HepG2 (cell line): ENCODE data around the gene PLPP3. TPM values are rescaled to one million over a fixed set of nuclear protein-coding genes. Genes with fewer than 3 reads are reported as not detected.
A peak's percentile ranks its signal among the peaks of the same experiment; 100 is the strongest.

ENCODE experiments used
- ATAC-seq: fragments of 200-7000 bp; cut with Tn5 transposase; 3 replicates; pipeline ENCODE4 v1.9.1; 2020; ENCODE audit warnings: mild to moderate bottlenecking, moderate library complexity
- BruUV-seq: library from RNA; stranded (reverse); fragments of 400-500 nt; replicated peaks from 2 replicates; lab custom pipeline; 2021; lab: Mats Ljungman, UMichigan
- CTCF ChIA-PET: fragments of 300-600 bp; formaldehyde crosslinking; extraction: SDS; loops from one replicate; lab custom pipeline; 2021; ENCODE audit warnings: low total read pairs, inconsistent platforms, low intra/inter-chr PET ratio; lab: Yijun Ruan, JAX
- POLR2A ChIA-PET: fragments of 350-600 bp; sonication (Branson Sonifier 250); formaldehyde crosslinking; loops from one replicate; lab custom pipeline; 2020; ENCODE audit warnings: antibody characterized with exemption, inconsistent platforms; lab: Yijun Ruan, JAX
- DNase-seq: peaks from one replicate; pipeline ENCODE4 v3.0.0-alpha.2; 2015; ENCODE audit warnings: low spot score
- FAIRE-seq: peaks from 3 replicates; lab custom pipeline; 2011; peaks lifted over from hg19 to GRCh38; lab: Jason Lieb, UNC
- H2AFZ ChIP-seq: one replicate; pipeline ENCODE4 v1.6.1; 2011; ENCODE audit warnings: low read length, inconsistent platforms
- H3K27ac ChIP-seq: fragments of 300-600 bp; 3 replicates; pipeline ENCODE4 v1.8.0; 2011; ENCODE audit warnings: mixed run types, mild to moderate bottlenecking, mixed read lengths, low read length, inconsistent platforms; ENCODE audit not compliant: insufficient read depth; ENCODE audit errors: extremely low read length
- H3K27me3 ChIP-seq, 2 experiments: fragments of 200-600 bp in 1 of 2; 2 replicates in 1 of 2; 3 replicates in 1 of 2; pipeline versions ENCODE4 v1.6.0 to v1.8.0; 2011; ENCODE audit warnings: low read length in 2 of 2, mild to moderate bottlenecking in 2 of 2, moderate library complexity in 2 of 2, inconsistent platforms in 1 of 2; ENCODE audit not compliant: insufficient read depth in 2 of 2, control insufficient read depth in 1 of 2
- H3K36me3 ChIP-seq, 2 experiments: fragments of 200-600 bp in 1 of 2; replicated peaks in 1 of 2; 2 replicates in 1 of 2; 3 replicates in 1 of 2; pipeline versions ENCODE4 v1.5.1 to v1.8.0; 2011; ENCODE audit warnings: low read length in 2 of 2, inconsistent platforms in 1 of 2; ENCODE audit not compliant: insufficient read depth in 2 of 2, control insufficient read depth in 1 of 2
- H3K4me1 ChIP-seq: 2 replicates; pipeline ENCODE4 v1.5.1; 2012; ENCODE audit warnings: low read length, inconsistent platforms; ENCODE audit not compliant: insufficient read depth
- H3K4me2 ChIP-seq: 2 replicates; pipeline ENCODE4 v1.6.0; 2011; ENCODE audit warnings: low read depth, low read length, inconsistent platforms
- H3K4me3 ChIP-seq, 3 experiments: fragments of 200-600 bp in 1 of 3; sonication (generic), shearing (Covaris generic) in 1 of 3; replicated peaks in 1 of 3; 2 replicates each; pipeline ENCODE4 v1.5.1; 2011 to 2016; ENCODE audit warnings: low read length in 3 of 3, inconsistent platforms in 2 of 3, low read depth in 2 of 3, mild to moderate bottlenecking in 2 of 3, control low read depth in 1 of 3, mixed read lengths in 1 of 3; ENCODE audit not compliant: insufficient read depth in 1 of 3
- H3K79me2 ChIP-seq: one replicate; pipeline ENCODE4 v1.6.1; 2011; ENCODE audit warnings: low read length, inconsistent platforms; ENCODE audit not compliant: insufficient read depth
- H3K9ac ChIP-seq: 2 replicates; pipeline ENCODE4 v1.6.0; 2011; ENCODE audit warnings: mild to moderate bottlenecking, low read depth, low read length, inconsistent platforms; ENCODE audit not compliant: insufficient read depth
- H3K9me3 ChIP-seq: 2 replicates; pipeline ENCODE4 v1.5.1; 2012; ENCODE audit warnings: mild to moderate bottlenecking, low read length
- H4K20me1 ChIP-seq: 2 replicates; pipeline ENCODE4 v1.6.0; 2011; ENCODE audit warnings: inconsistent platforms, mild to moderate bottlenecking, low read length, moderate library complexity; ENCODE audit not compliant: insufficient read depth
- MED1 ChIP-seq: sonication (generic); formaldehyde crosslinking; IDR thresholded peaks from 2 replicates; pipeline ENCODE4 v1.4.0; 2020; ENCODE audit warnings: missing genetic modification reagents
- PITX1 ChIP-seq: sonication (generic); formaldehyde crosslinking; IDR thresholded peaks from 2 replicates; pipeline ENCODE4 v1.5.1; 2020; ENCODE audit warnings: mild to moderate bottlenecking, missing genetic modification reagents
- ZKSCAN1 ChIP-seq: fragments of 150-350 bp; IDR thresholded peaks from 2 replicates; pipeline ENCODE4 v1.6.1; 2014; ENCODE audit warnings: low read length
- ZNF3 ChIP-seq: IDR thresholded peaks from 2 replicates; pipeline ENCODE4 v1.7.0; 2017; ENCODE audit warnings: inconsistent platforms
- WGBS: methylation state at CpG from one replicate; pipeline ENCODE4 v1.1.6; 2017; ENCODE audit warnings: low lambda C conversion rate; 5-methylcytosine and 5-hydroxymethylcytosine counted together
- in situ Hi-C: cut with HindIII; loops from 2 replicates; pipeline ENCODE4 v1.10.0; 2017; ENCODE audit warnings: low pct_unique_long_range_greater_than_20kb; ENCODE audit not compliant: extremely low pct_ligation_motif_present
- intact Hi-C: fragments of 100-400 bp; cut with micrococcal nuclease; formaldehyde crosslinking; loops from one replicate; pipeline ENCODE4 v1.10.0; 2022; ENCODE audit not compliant: unreplicated experiment
- polyA plus RNA-seq, 8 experiments: library from polyadenylated mRNA; depleted of rRNA in 3 of 8; stranded (reverse) in 7 of 8; unstranded in 1 of 8; fragments of >200 nt; fragmentation: Illumina TruSeq in 4 of 8; extraction: Trizol in 4 of 8; gene quantifications; 2 replicates each; pipeline versions ENCODE4 v1.2.1 to v1.2.3, GENCODE V29; 2011 to 2016; ENCODE audit warnings: low read depth in 4 of 8, missing spikeins in 1 of 8, mixed read lengths in 1 of 8; ENCODE audit not compliant: insufficient read depth in 1 of 8
- total RNA-seq, 5 experiments: library from RNA; depleted of rRNA; stranded (reverse); fragments of >200 nt; fragmentation: Illumina TruSeq; extraction: Trizol; gene quantifications; 2 replicates each; pipeline ENCODE4 v1.2.3, GENCODE V29; 2016; ENCODE audit warnings: low read depth in 1 of 5
- TF ChIP-seq, protein P1 (sequence below): sonication (generic); formaldehyde crosslinking; IDR thresholded peaks from 2 replicates; pipeline ENCODE4 v1.4.0; 2020; ENCODE audit warnings: missing genetic modification reagents, low read depth, mild to moderate bottlenecking, borderline replicate concordance
- TF ChIP-seq, protein P2 (sequence below): sonication (generic); formaldehyde crosslinking; IDR thresholded peaks from 2 replicates; pipeline ENCODE4 v1.4.0; 2020; ENCODE audit warnings: missing genetic modification reagents, borderline replicate concordance

Gene PLPP3
- total and polyA plus RNA-seq, 2 of the 13 experiments (the other 11 are each of a cell fraction or from before 2014, with no cell fraction given): 49.7 to 65.8 TPM

DNA sequence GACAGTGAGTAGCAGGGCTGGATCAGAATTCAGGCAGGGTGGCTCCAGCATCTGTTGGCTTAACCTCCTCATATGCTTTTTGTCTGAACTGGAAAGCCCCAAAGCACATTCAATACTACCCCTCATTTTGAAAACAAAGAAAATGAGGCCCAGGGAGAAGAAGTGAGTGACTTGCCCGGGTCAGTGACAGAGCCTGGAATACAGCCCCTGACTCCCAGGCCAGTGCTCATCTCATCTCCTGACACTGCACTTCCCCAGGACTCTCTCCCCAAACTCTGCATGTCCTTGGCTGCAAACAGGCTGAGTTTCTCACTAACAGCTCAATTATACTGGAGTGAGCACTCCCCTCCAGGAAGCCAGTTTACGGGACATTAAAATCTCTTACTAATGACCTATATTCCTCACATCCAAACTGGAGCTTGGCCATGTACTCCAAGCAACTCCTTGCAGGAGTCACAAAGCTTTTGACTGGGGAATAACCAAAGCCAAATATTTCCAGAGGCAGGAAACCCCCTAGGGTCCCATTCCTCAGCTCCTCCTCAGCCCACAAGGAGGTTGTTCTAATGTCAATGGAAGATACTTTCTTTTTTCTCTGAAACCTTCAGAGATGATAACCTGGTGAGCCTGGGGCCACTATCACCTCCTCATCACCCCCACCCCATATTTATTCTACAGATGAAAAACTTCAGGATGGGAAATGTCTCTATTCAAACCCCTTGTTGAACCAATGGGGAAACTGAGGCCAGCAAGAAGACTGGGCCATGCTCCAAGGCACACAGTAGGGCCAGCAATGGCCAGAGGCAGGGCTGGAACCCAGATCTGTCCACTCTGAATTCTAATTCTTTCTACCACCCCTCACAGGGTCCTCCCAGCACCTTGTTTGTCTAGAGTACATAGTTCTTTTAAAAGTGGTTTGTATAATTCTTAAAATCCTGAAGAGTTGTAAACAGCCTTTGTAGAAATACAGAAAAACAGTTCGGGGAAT is 127.0 kb downstream of the PLPP3 start:
- Histone ChIP-seq H3K27me3 (no peaks in the 10 kb centered on the region), H2AFZ (no peak overlapping the region), H3K4me2 (no peak overlapping the region; the same call in 1 of the 2 replicates), H3K27ac (peak overlapping the region; percentile 69), H3K9ac (no peak overlapping the region), H3K4me3 (no peak overlapping the region), H3K4me1 (peaks cover 77% of the 10 kb centered on the region), H3K36me3 (no peaks in the 10 kb centered on the region), H4K20me1 (no peaks in the 10 kb centered on the region), H3K9me3 (no peaks in the 10 kb centered on the region), H3K79me2 (no peaks in the 10 kb centered on the region)
- ChIA-PET POLR2A (interaction anchor here (1.2 kb wide), 1 partner anchor 25 kb away, joined by 4 read pairs; no protein-coding TSS in a partner anchor), CTCF (no interaction called here)
- ATAC-seq: no peak
- in situ Hi-C loops: no loop called here
- no peak for DNase-seq
- TF ChIP-seq, protein P1, sequence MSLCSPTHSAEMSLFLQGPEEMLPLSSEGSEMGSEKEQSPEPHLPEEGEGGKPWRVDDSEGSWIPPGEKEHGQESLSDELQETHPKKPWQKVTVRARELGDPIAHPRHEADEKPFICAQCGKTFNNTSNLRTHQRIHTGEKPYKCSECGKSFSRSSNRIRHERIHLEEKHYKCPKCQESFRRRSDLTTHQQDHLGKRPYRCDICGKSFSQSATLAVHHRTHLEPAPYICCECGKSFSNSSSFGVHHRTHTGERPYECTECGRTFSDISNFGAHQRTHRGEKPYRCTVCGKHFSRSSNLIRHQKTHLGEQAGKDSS (CRISPR knock-in tag): peak; percentile 97
- TF ChIP-seq ZKSCAN1 (peak; percentile 80), PITX1 (CRISPR knock-in tag) (0 out of 2 replicates have a peak, but pooled peaks have one; percentile 8), MED1 (0 out of 2 replicates have a peak, but pooled peaks have one; percentile 13), ZNF3 (no peak)
- TF ChIP-seq, protein P2, sequence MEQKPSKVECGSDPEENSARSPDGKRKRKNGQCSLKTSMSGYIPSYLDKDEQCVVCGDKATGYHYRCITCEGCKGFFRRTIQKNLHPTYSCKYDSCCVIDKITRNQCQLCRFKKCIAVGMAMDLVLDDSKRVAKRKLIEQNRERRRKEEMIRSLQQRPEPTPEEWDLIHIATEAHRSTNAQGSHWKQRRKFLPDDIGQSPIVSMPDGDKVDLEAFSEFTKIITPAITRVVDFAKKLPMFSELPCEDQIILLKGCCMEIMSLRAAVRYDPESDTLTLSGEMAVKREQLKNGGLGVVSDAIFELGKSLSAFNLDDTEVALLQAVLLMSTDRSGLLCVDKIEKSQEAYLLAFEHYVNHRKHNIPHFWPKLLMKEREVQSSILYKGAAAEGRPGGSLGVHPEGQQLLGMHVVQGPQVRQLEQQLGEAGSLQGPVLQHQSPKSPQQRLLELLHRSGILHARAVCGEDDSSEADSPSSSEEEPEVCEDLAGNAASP (CRISPR knock-in tag): no peak
- FAIRE-seq: no peak
- BruUV-seq: no TSS peak
- 63% methylated on average over 3 of the region's 3 CpGs for WGBS
- intact Hi-C loops: no loop called here
